Measurements from ENCODE around the gene MLST8.

The MLST8 gene

DNA sequence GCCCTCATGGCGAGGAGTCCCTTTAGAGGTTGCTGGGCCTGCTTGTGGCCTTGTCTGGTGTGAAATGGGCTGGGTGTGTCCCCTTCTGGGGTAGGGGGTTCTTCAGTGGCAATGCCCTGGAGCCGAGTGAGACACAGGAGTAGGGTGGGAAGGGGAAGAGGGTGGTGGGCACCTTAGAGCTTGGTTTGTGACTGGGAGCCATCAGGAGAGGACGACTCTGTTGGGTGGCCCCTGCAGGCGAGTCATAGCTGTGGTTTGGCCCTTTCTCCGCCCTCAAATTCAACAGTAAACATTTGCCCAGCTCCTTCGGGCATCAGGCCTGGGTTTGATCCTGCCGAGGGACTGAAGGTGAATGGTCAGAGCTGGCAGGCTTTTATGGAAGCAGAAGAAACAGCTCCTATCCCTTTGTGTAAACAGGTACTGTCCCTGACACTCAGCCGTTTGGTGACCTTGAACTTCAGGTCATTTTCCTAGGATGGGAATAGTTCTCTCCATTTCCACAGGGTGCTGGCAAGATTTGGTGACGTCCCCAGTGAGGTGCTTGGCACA, 21.1 kb downstream of the MLST8 start (continued):
- TF ChIP-seq, protein P1, sequence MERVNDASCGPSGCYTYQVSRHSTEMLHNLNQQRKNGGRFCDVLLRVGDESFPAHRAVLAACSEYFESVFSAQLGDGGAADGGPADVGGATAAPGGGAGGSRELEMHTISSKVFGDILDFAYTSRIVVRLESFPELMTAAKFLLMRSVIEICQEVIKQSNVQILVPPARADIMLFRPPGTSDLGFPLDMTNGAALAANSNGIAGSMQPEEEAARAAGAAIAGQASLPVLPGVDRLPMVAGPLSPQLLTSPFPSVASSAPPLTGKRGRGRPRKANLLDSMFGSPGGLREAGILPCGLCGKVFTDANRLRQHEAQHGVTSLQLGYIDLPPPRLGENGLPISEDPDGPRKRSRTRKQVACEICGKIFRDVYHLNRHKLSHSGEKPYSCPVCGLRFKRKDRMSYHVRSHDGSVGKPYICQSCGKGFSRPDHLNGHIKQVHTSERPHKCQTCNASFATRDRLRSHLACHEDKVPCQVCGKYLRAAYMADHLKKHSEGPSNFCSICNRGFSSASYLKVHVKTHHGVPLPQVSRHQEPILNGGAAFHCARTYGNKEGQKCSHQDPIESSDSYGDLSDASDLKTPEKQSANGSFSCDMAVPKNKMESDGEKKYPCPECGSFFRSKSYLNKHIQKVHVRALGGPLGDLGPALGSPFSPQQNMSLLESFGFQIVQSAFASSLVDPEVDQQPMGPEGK (tag by site-specific recombination; IDR thresholded peaks at IDR 0.05): 0 out of 2 replicates have a peak, but pooled peaks have one; percentile 24
- TF ChIP-seq ZBTB7A (tag by site-specific recombination; IDR thresholded peaks at IDR 0.05; ENCODE audit: low read depth) (no peak), ZNF521 (tag by site-specific recombination; IDR thresholded peaks at IDR 0.05) (no peak)
- TF ChIP-seq, protein P2, sequence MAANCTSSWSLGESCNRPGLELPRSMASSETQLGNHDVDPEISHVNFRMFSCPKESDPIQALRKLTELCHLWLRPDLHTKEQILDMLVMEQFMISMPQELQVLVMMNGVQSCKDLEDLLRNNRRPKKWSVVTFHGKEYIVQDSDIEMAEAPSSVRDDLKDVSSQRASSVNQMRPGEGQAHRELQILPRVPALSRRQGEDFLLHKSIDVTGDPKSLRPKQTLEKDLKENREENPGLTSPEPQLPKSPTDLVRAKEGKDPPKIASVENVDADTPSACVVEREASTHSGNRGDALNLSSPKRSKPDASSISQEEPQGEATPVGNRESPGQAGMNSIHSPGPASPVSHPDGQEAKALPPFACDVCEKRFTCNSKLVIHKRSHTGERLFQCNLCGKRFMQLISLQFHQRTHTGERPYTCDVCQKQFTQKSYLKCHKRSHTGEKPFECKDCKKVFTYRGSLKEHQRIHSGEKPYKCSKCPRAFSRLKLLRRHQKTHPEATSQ (tag by site-specific recombination; IDR thresholded peaks at IDR 0.05): no peak

DNA sequence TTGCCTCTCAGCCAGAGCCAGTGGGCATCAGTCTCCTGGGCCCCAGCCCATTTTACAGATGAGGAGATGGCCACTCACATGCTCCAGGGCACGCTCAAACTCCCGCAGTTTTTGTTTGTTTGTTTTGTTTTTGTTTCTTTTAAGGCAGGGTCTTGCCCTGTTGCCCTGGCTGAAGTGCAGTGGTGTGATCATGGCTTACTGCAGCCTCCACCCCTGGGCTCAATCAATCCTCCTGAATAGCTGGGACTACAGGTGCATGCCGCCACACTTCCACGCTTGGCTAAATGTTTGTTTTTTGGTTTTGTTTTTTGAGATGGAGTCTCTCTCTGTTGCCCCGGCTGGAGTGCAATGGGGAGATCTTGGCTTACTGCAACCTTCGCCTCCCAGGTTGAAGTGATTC, 21.7 kb downstream of the MLST8 start:
- ChIA-PET CTCF (no interaction called here), POLR2A (interaction anchor here (0.6 to 3.9 kb wide), 6 partner anchors 9 to 71 kb away, joined by 3 to 17 read pairs (median 6); partner anchors contain the start of genes DNASE1L2, ECI1, MLST8 and TRAF7)
- peaks cover 0 to 54% of the 10 kb centered on the region in 2 experiments; a peak in 2 of 3 replicates for H3K36me3 ChIP-seq (ENCODE audit: control insufficient read depth in 2 of 2, insufficient read depth in 1 of 2, low read length in 2 of 2)
- H3K9me3 ChIP-seq (ENCODE audit: control insufficient read depth, insufficient read depth, low read depth, low read length): no peaks in the 10 kb centered on the region
- H3K4me1 ChIP-seq (ENCODE audit: control insufficient read depth, insufficient read depth, low read length): 0 out of 2 replicates have a peak, but pooled peaks cover 2% of the 10 kb centered on the region
- H3K27ac ChIP-seq (ENCODE audit: extremely low read depth, low read depth, low read length): no peak overlapping the region
- TF ChIP-seq ZNF791 (tag by site-specific recombination; IDR thresholded peaks at IDR 0.05) (no peak), ZBTB20 (tag by site-specific recombination; IDR thresholded peaks at IDR 0.05) (no peak), ZNF302 (tag by site-specific recombination; IDR thresholded peaks at IDR 0.05; ENCODE audit: low read depth) (no peak), ZNF366 (tag by site-specific recombination; conservative IDR thresholded peaks at IDR 0.05) (no peak), ZNF121 (tag by site-specific recombination; IDR thresholded peaks at IDR 0.05) (peak; percentile 94), ZNF175 (tag by site-specific recombination; IDR thresholded peaks at IDR 0.05) (no peak)
- H3K4me3 ChIP-seq (ENCODE audit: low read depth, low read length): no peak overlapping the region

DNA sequence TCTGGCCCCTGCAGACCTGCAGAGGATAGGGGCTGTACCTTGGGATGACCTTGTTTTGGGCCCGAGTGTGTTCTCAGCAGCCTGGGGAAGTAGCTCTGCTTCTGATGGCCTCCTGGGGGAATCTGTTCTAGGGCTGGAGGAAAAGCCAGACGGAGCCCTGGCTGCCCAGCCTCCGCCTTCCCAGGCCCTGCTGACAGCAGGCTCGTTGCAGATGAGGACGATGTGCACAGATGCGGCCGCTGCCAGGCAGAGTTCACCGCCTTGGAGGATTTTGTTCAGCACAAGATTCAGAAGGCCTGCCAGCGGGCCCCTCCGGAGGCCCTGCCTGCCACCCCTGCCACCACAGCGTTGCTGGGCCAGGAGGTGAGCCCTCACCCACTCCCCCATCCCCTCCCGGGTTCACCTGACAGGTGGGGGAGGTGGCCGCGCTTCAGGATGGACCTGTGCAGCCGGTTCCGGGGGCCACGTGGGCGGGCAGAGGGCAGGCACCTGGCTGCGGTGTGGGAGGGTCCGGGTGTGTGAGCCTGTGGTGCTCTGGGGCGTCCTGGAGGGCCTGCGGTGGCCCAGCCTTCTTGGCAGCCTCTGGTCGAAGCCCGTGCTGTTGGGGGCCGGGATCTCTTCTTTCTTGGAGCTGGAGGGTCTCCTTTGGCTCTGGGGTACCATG, 23.0 kb downstream of the MLST8 start:
- 0 out of 2 replicates have a peak overlapping the region, but pooled peaks have one; percentile 16 for H3K27ac ChIP-seq (ENCODE audit: extremely low read depth, low read depth, low read length)

More for the DNA sequence above, 23.0 kb downstream of the MLST8 start:
- TF ChIP-seq ZNF248 (tag by site-specific recombination; IDR thresholded peaks at IDR 0.05): no peak
- no peak for TF ChIP-seq SALL2 (tag by site-specific recombination; IDR thresholded peaks at IDR 0.05; ENCODE audit: borderline replicate concordance)
- TF ChIP-seq, protein P3, sequence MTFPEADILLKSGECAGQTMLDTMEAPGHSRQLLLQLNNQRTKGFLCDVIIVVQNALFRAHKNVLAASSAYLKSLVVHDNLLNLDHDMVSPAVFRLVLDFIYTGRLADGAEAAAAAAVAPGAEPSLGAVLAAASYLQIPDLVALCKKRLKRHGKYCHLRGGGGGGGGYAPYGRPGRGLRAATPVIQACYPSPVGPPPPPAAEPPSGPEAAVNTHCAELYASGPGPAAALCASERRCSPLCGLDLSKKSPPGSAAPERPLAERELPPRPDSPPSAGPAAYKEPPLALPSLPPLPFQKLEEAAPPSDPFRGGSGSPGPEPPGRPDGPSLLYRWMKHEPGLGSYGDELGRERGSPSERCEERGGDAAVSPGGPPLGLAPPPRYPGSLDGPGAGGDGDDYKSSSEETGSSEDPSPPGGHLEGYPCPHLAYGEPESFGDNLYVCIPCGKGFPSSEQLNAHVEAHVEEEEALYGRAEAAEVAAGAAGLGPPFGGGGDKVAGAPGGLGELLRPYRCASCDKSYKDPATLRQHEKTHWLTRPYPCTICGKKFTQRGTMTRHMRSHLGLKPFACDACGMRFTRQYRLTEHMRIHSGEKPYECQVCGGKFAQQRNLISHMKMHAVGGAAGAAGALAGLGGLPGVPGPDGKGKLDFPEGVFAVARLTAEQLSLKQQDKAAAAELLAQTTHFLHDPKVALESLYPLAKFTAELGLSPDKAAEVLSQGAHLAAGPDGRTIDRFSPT (tag by site-specific recombination; IDR thresholded peaks at IDR 0.05): no peak
- TF ChIP-seq GLIS2 (tag by site-specific recombination; IDR thresholded peaks at IDR 0.05): no peak
- no peak for TF ChIP-seq ZNF354C (tag by site-specific recombination; IDR thresholded peaks at IDR 0.05; ENCODE audit: borderline replicate concordance, low read depth)
- no peak for TF ChIP-seq ZNF335 (tag by site-specific recombination; conservative IDR thresholded peaks at IDR 0.05)
- TF ChIP-seq ZNF423 (tag by site-specific recombination; IDR thresholded peaks at IDR 0.05): no peak
- no peak for TF ChIP-seq ZNF629 (tag by site-specific recombination; IDR thresholded peaks at IDR 0.05)
- TF ChIP-seq, protein P4, sequence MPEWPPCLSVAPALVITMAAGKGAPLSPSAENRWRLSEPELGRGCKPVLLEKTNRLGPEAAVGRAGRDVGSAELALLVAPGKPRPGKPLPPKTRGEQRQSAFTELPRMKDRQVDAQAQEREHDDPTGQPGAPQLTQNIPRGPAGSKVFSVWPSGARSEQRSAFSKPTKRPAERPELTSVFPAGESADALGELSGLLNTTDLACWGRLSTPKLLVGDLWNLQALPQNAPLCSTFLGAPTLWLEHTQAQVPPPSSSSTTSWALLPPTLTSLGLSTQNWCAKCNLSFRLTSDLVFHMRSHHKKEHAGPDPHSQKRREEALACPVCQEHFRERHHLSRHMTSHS (tag by site-specific recombination; IDR thresholded peaks at IDR 0.05): no peak
- no peak for TF ChIP-seq ZNF654 (tag by site-specific recombination; IDR thresholded peaks at IDR 0.05; ENCODE audit: low read depth)
- no peak for TF ChIP-seq ZNF530 (tag by site-specific recombination; IDR thresholded peaks at IDR 0.05; ENCODE audit: low read depth)
- ChIA-PET POLR2A (interaction anchor here (3.9 kb wide), 1 partner anchor 8 kb away, joined by 17 read pairs; the partner anchor contains the start of gene DNASE1L2), CTCF (no interaction called here)
- peaks cover 0 to 68% of the 10 kb centered on the region in 2 experiments; a peak in 2 of 3 replicates for H3K36me3 ChIP-seq (ENCODE audit: control insufficient read depth in 2 of 2, insufficient read depth in 1 of 2, low read length in 2 of 2)
- H3K9me3 ChIP-seq (ENCODE audit: control insufficient read depth, insufficient read depth, low read depth, low read length): no peaks in the 10 kb centered on the region
- 0 out of 2 replicates have a peak, but pooled peaks cover 2% of the 10 kb centered on the region for H3K4me1 ChIP-seq (ENCODE audit: control insufficient read depth, insufficient read depth, low read length)
- H3K4me3 ChIP-seq (ENCODE audit: low read depth, low read length): no peak overlapping the region

Measured in HEK293 (cell line).